GM18517 (cell line): ENCODE data around the gene HRH2.
"Not testable (repeated sequence)": the region's sequence is repeated elsewhere in the genome, so short reads cannot be mapped to it uniquely, and the experiment has no call there.

ENCODE experiments used
- ATAC-seq: cut with Tn5 transposase; IDR thresholded peaks from one replicate; pipeline ENCODE4 v1.9.1; 2021; ENCODE audit warnings: mild to moderate bottlenecking, moderate library complexity; ENCODE audit not compliant: unreplicated experiment

Gene HRH2

GRCh38 chr5:175735701-175736100, 77.8 kb downstream of the HRH2 start:
- no peak for ATAC-seq

GRCh38 chr5:175736652-175737051, 78.8 kb downstream of the HRH2 start:
- no peak for ATAC-seq

- ATAC-seq, result no peak
These were observed 79.6 kb downstream of the HRH2 start for GRCh38 chr5:175737481-175737880.

GRCh38 chr5:175738126-175738525, 80.3 kb downstream of the HRH2 start:
- no peak for ATAC-seq

- no peak for ATAC-seq
These were observed 80.8 kb downstream of the HRH2 start for GRCh38 chr5:175738602-175739133.

GRCh38 chr5:175740014-175740413, 82.1 kb downstream of the HRH2 start:
- ATAC-seq, result no peak

GRCh38 chr5:175741556-175741955, 83.7 kb downstream of the HRH2 start:
- no peak for ATAC-seq

GRCh38 chr5:175742290-175742994, 84.6 kb downstream of the HRH2 start:
- ATAC-seq, result no peak

- ATAC-seq, result no peak
These were observed 85.9 kb downstream of the HRH2 start for GRCh38 chr5:175743676-175744210.

- no peak for ATAC-seq
These were observed 87.3 kb downstream of the HRH2 start for GRCh38 chr5:175745210-175745609.

GRCh38 chr5:175746851-175747250, 89.0 kb downstream of the HRH2 start:
- ATAC-seq, result no peak

GRCh38 chr5:175747539-175748060, 89.7 kb downstream of the HRH2 start:
- no peak for ATAC-seq

- no peak for ATAC-seq
These were observed 90.8 kb downstream of the HRH2 start for GRCh38 chr5:175748650-175749049.

GRCh38 chr5:175749591-175749990, 91.7 kb downstream of the HRH2 start:
- ATAC-seq, result no peak

- ATAC-seq, result no peak
These were observed 92.7 kb downstream of the HRH2 start for GRCh38 chr5:175750511-175750931.

GRCh38 chr5:175751369-175751768, 93.5 kb downstream of the HRH2 start:
- no peak for ATAC-seq

GRCh38 chr5:175752826-175753535, 95.1 kb downstream of the HRH2 start:
- ATAC-seq, result no peak

GRCh38 chr5:175753536-175754402, 95.9 kb downstream of the HRH2 start:
- no peak for ATAC-seq

GRCh38 chr5:175759991-175760390, 102.1 kb downstream of the HRH2 start:
- not testable (repeated sequence) for ATAC-seq
